Esophagus (tissue), 2 donors: Measurements from ENCODE around the gene SPTLC2. TPM values are rescaled to one million over a fixed set of nuclear protein-coding genes. Genes with fewer than 3 reads are reported as not detected.

Experiments
- H3K27ac ChIP-seq, 2 donors: one replicate each; pipeline ENCODE4 v1.5.1; 2013; ENCODE audit warnings: low read depth in 2 of 2, mild to moderate bottlenecking in 2 of 2, inconsistent platforms in 1 of 2, low read length in 1 of 2, moderate library complexity in 1 of 2
- H3K27me3 ChIP-seq, 2 donors: one replicate each; pipeline ENCODE4 v1.6.1; 2013; ENCODE audit warnings: low read length in 2 of 2, control low read depth in 1 of 2, mild to moderate bottlenecking in 1 of 2; ENCODE audit not compliant: insufficient read depth in 2 of 2, control insufficient read depth in 1 of 2
- H3K36me3 ChIP-seq, 2 donors: one replicate each; pipeline ENCODE4 v1.6.1; 2013; ENCODE audit warnings: low read length in 1 of 2; ENCODE audit not compliant: control insufficient read depth in 2 of 2, insufficient read depth in 2 of 2
- H3K4me1 ChIP-seq, 2 donors: one replicate each; pipeline ENCODE4 v1.6.1; 2013; ENCODE audit warnings: low read length in 1 of 2; ENCODE audit not compliant: control insufficient read depth in 2 of 2, insufficient read depth in 2 of 2
- H3K4me3 ChIP-seq, 2 donors: one replicate each; pipeline ENCODE4 v1.5.1; 2013; ENCODE audit warnings: low read length in 2 of 2, mild to moderate bottlenecking in 2 of 2, low read depth in 1 of 2, moderate library complexity in 1 of 2
- H3K9me3 ChIP-seq, 2 donors: one replicate each; pipeline ENCODE4 v1.6.1; 2013; ENCODE audit warnings: mild to moderate bottlenecking in 2 of 2, low read depth in 1 of 2, low read length in 1 of 2, moderate library complexity in 1 of 2; ENCODE audit not compliant: control insufficient read depth in 2 of 2, insufficient read depth in 1 of 2
- WGBS, 2 donors: extraction: QIAGEN DNeasy Blood & Tissue Kit; methylation state at CpG; one replicate each; pipeline ENCODE4 v1.1.7; 2013; 5-methylcytosine and 5-hydroxymethylcytosine counted together
- polyA plus RNA-seq, 2 donors: library from polyadenylated mRNA; stranded (reverse); fragments of 200-250 nt; gene quantifications; one replicate each; pipeline ENCODE4 v1.2.3, GENCODE V29; 2013
- donor health status: healthy with polysubstance abuse.
- donor health status: Bipolar disorder and iron deficiency.

Gene SPTLC2
- polyA plus RNA-seq, 2 donors: 14.1 to 16.3 TPM

DNA sequence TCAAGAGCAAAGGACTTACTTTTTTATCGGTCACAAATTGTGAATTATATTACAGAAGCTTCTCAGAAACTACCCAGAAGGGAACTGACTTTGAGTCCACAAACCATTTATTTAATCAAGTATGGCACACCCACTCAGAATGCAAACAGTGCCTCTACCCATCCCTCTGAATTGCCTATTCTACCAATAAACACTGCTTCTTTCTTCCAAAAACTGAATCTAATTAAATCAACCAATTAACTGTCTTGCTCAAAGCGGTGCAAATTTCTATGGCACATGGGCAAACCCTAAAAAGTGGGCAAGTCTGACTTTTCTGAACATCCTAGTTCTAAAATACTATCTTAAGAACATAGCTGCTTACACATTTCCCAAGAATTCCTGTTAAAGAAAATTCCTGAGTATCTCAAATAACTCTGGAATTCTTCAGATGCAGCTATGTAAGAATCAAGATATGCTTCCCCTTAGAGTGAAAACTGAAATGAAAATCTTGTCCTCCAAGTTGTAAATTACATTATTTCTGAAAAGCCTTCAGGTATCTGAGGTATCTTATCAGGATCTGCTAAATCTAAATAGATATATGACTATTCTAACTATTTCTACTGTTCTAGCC, 4.3 kb downstream of the SPTLC2 start:
- no peaks in the 10 kb centered on the region for H3K9me3 ChIP-seq
- WGBS, 2 donors: 86% methylated on average over 2 of the region's 2 CpGs
- H3K4me1 ChIP-seq: peaks cover 0 to 3% of the 10 kb centered on the region in 2 donors
- no peak overlapping the region for H3K27ac ChIP-seq
- H3K27me3 ChIP-seq: no peaks in the 10 kb centered on the region
- no peak overlapping the region for H3K4me3 ChIP-seq
- no peaks in the 10 kb centered on the region for H3K36me3 ChIP-seq

DNA sequence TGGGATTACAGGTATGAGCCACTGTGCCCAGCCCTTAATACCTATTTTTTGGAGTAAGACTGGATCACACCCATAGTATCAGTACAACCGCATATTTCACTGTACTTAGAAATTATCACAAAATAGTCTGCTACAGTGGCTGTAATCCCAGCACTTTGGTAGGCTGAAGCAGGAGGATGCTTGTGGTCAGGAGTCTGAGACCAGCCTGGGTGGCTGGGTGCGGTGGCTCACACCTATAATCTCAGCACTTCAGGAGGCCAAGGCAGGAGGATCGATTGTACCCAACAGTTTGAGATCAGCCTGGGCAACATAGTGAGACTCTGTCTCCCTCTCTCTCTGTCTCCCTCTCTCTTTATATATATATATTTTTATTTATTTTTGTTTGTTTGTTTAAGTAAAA, 5.9 kb downstream of the SPTLC2 start:
- Histone ChIP-seq H3K27ac (no peak overlapping the region), H3K4me3 (no peak overlapping the region), H3K9me3 (no peaks in the 10 kb centered on the region), H3K36me3 (no peaks in the 10 kb centered on the region), H3K27me3 (no peaks in the 10 kb centered on the region), H3K4me1 (peaks cover 0 to 3% of the 10 kb centered on the region in 2 donors)
- WGBS, 2 donors: 77 to 96% methylated on average over 3 of the region's 3 CpGs

DNA sequence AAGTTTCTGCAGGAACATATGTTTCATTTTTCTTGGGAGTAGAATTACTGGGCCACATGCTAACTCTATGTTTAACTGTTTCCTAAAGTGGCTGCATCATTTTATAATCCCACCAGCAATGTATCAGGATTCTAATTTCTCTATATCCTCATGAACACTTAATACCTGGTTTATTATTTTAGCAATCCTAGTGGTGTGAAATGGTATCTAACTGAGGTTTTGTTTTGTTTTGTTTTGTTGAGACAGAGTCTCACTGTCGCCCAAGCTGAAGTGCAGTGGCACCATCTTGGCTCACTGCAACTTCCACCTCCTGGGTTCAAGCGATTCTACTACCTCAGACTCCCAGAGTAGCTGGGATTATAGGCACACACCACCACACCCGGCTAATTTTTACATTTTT, 6.5 kb downstream of the SPTLC2 start:
- WGBS, 2 donors: 97 to 98% methylated on average over 3 of the region's 3 CpGs
- H3K4me1 ChIP-seq: peaks cover 0 to 3% of the 10 kb centered on the region in 2 donors

DNA sequence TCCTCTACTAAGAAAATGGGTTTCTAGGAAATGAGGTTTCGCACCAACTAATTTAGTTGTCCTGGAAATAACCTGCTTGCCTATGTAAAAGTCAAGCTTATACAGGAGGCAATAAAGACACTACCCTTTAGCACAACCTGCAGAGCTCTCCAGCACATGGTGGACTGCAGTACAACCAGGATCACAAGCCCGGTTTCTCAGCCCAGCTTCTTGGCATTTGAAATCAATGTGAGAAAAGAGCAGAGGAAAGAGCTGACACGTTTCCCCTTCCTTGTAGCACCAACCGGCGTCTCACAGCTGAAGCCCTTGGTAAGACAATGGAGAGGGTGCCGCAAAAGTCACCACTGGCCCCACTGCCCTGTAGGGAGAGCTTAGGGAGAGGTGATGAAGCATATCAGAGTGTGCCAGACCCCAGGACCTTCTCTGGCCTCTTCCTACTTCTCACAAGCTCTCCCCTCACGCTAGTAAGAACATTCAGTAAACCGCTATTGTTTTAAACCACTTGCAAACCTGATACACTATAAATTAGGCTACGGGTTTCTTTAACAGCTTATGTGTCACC, 8.6 kb downstream of the SPTLC2 start:
- Histone ChIP-seq H3K27me3 (no peaks in the 10 kb centered on the region), H3K27ac (no peak overlapping the region), H3K36me3 (no peaks in the 10 kb centered on the region), H3K4me3 (no peak overlapping the region), H3K9me3 (no peaks in the 10 kb centered on the region), H3K4me1 (peaks cover 0 to 3% of the 10 kb centered on the region in 2 donors)
- WGBS, 2 donors: 60 to 63% methylated on average over 9 of the region's 9 CpGs

More for the DNA sequence above, 6.5 kb downstream of the SPTLC2 start:
- H3K27ac ChIP-seq: no peak overlapping the region
- no peak overlapping the region for H3K4me3 ChIP-seq
- no peaks in the 10 kb centered on the region for H3K9me3 ChIP-seq
- no peaks in the 10 kb centered on the region for H3K27me3 ChIP-seq
- no peaks in the 10 kb centered on the region for H3K36me3 ChIP-seq

DNA sequence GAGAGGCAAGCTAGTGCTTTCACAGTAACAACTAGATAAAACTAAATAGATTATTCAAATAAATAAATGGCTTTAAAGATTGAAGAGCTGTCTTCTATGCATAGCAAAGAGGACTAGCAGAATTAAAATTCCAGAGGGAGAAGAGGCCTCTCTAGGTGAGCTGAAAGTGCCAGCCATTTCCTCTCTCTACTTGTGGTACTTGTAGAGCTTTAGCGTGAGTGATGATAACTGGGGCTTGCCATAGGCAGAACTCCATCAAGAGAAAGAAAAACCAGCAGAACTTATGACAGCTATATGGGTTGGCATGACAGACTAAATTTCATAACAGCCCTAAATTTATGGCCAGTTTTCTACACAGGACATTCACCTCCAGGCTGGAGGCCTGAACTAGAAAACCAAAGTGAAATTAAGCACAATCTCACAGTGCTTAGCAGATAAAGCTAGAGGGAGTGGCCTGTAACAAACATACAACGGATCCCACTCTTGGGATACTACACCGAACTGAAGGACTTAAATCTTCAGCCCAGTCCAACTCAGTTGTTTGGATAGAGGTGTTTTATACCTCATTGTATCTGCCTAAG, 11.0 kb downstream of the SPTLC2 start:
- Histone ChIP-seq H3K9me3 (no peaks in the 10 kb centered on the region), H3K4me3 (no peak overlapping the region), H3K27ac (no peak overlapping the region), H3K27me3 (no peaks in the 10 kb centered on the region), H3K36me3 (no peaks in the 10 kb centered on the region), H3K4me1 (peaks cover 0 to 3% of the 10 kb centered on the region in 2 donors)
- WGBS, 2 donors: 43 to 68% methylated on average over 3 of the region's 3 CpGs

DNA sequence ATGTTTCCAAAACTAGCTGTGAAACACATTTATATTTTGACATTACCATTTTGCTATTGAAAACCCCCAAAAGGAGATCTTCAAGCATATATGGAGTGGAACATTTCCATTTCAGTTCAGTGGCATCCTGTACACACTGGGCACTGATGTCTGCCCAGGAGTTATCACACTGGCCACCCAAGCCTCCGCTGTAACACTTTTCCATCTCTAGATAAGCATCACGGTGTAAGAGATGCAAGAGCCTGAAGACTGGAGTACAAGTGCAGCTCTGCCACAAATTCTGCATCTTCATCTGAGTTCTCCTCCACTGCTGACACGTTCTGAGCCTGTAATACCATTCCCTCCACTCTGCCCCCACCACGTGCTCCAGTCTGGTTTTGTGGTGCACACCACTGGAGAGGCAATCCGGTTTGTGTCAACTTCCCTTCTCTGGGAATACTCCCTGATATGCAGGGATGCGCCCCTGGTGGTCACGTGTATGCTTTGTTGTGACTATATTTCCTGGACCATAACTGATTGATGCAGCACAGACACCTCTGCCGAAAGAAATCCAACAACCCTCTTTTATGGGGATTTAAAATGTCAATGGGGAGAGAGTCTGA, 12.7 kb downstream of the SPTLC2 start:
- no peaks in the 10 kb centered on the region for H3K9me3 ChIP-seq

DNA sequence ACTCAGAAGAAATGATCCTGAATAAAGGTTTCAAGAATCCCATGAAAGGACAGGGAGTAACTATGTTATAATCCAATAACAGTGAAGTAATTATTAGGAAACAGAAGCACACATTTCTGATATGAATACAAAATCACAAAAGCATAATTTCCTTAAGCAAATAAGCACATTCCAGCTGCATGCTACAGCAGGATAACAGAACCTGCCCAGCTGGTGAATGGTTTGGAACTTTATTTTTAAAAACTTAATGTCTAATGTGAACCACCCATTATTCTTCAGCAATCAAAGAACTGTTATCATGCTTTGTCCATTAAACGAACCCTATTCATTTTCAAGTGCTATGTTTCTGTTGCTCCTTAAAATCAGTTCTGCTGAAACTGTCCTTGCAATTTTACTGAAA, 13.4 kb downstream of the SPTLC2 start:
- Histone ChIP-seq H3K27ac (peak overlapping the region in 1 of 2 donors; percentile 66), H3K36me3 (no peaks in the 10 kb centered on the region), H3K9me3 (no peaks in the 10 kb centered on the region), H3K27me3 (no peaks in the 10 kb centered on the region), H3K4me1 (peaks cover 0 to 3% of the 10 kb centered on the region in 2 donors), H3K4me3 (no peak overlapping the region)
- WGBS, 2 donors: 32 to 53% methylated on average over 1 of the region's 1 CpG

More for the DNA sequence above, 12.7 kb downstream of the SPTLC2 start:
- Histone ChIP-seq H3K4me1 (peaks cover 0 to 3% of the 10 kb centered on the region in 2 donors), H3K27me3 (no peaks in the 10 kb centered on the region), H3K36me3 (no peaks in the 10 kb centered on the region), H3K4me3 (no peak overlapping the region), H3K27ac (peak overlapping the region; percentile 52 to 66)
- 46 to 50% methylated on average over 8 of the region's 8 CpGs for WGBS, 2 donors

DNA sequence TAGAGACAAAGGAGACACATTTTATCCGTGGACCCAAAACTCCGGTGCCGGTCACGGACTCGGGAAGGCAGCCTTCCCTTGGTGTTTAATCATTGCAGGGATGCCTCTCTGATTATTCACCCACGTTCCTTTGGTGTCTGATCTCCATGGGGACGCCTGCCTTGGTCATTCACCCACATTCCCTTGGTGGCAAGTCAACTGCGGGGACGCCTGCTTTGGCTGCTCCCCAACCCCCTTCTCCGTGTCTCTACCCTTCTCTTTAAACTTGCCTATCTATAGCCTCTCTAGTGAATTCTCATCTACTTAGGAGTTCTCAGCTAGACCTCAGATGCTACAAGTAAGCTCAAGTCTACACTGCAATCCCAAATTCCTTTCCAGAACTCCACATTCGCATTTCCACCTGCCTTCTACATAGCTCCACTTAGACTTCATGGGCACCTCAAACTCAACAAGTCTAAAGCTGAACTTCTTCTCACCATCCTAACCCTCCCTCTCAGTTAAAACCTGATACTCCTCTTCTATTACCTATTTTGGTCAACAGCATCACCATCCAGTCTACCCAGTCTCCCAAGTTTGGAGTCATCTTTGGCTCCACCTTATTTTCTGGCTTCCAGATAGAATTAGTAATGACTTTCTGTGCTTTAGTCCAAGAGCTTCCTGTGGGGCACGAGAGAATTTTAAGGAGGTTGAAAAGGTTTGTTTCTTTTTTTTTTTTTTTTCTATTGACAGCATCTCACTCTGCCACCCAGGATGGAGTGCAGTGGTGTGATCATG, 14.4 kb downstream of the SPTLC2 start:
- Histone ChIP-seq H3K36me3 (no peaks in the 10 kb centered on the region), H3K4me3 (no peak overlapping the region), H3K4me1 (no peaks in the 10 kb centered on the region), H3K27ac (peak overlapping the region; percentile 70 to 84), H3K9me3 (no peaks in the 10 kb centered on the region), H3K27me3 (no peaks in the 10 kb centered on the region)
- 88 to 92% methylated on average over 12 of the region's 12 CpGs for WGBS, 2 donors

DNA sequence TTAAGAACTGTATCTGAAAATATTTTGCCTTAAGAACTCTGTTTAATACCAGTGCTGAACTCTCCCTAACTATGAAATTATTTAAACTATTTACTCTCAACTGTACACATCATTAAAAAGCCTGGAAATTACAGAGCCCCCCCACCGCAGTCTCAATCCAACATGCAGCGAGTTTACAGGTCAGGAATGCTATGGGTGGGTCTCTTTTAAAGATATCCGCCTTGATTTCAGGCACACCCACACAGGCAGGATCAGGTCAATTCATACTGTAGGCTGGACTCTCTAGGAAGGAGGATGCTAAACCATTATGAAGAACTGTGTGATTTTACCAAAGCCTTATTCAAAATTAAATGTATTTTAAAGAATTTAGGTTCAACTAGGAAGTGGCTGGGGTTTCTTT, 16.5 kb downstream of the SPTLC2 start:
- 33 to 47% methylated on average over 3 of the region's 3 CpGs for WGBS, 2 donors
- no peaks in the 10 kb centered on the region for H3K4me1 ChIP-seq
- no peaks in the 10 kb centered on the region for H3K9me3 ChIP-seq
- no peaks in the 10 kb centered on the region for H3K27me3 ChIP-seq
- peak overlapping the region; percentile 60 to 64 for H3K27ac ChIP-seq
- peaks cover 0 to 2% of the 10 kb centered on the region in 2 donors for H3K36me3 ChIP-seq
- no peak overlapping the region for H3K4me3 ChIP-seq
